Measurements from ENCODE around the gene SMAD9. TPM values are rescaled to one million over a fixed set of nuclear protein-coding genes. Genes with fewer than 3 reads are reported as not detected.

SMAD9 gene
- total RNA-seq, 1 experiment from 2014 or later, result 1.1 TPM

- H3K4me3 Mint-ChIP-seq, result no peak overlapping the region
- no peak overlapping the region for H2BK120ac ChIP-seq (ENCODE audit: low read depth, low read length, poor library complexity, severe bottlenecking)
- H3K56ac ChIP-seq (ENCODE audit: insufficient read length, low read depth, low read length), result no peak overlapping the region
- no peak overlapping the region for H2BK20ac ChIP-seq (ENCODE audit: low read depth, low read length, poor library complexity, severe bottlenecking)
- H3K27me3 ChIP-seq (ENCODE audit: insufficient read depth, low read length), result no peaks in the 10 kb centered on the region
- H3K4ac ChIP-seq (ENCODE audit: low read depth, low read length), result no peak overlapping the region
- no peaks in the 10 kb centered on the region for H3K79me2 ChIP-seq (ENCODE audit: insufficient read depth, low read length)
- no peak overlapping the region for H3K14ac ChIP-seq (ENCODE audit: insufficient read depth, low read length)
- no peaks in the 10 kb centered on the region for H3K23me2 ChIP-seq (ENCODE audit: insufficient read length, low read depth, low read length, poor library complexity, severe bottlenecking)
- H4K20me1 ChIP-seq (ENCODE audit: control insufficient read depth, insufficient read depth, insufficient read length), result no peaks in the 10 kb centered on the region
- TF ChIP-seq CTCF (conservative IDR thresholded peaks at IDR 0.05), result no peak
- H3K4me2 ChIP-seq (ENCODE audit: insufficient read depth, insufficient read length, low read length), result no peak overlapping the region
- H3T11ph ChIP-seq (ENCODE audit: low read length), result no peak overlapping the region
- no peak overlapping the region for H3K23ac ChIP-seq (ENCODE audit: insufficient read length, low read depth, low read length)
- no peaks in the 10 kb centered on the region for H3K27me3 Mint-ChIP-seq (ENCODE audit: low read depth)
- no peak overlapping the region for H3K9ac ChIP-seq (ENCODE audit: extremely low read depth, insufficient read length, low read length)
- no peaks in the 10 kb centered on the region for H3K9me3 Mint-ChIP-seq
- H3K36me3 Mint-ChIP-seq (ENCODE audit: insufficient read depth in 1 of 3, low read depth in 3 of 3), result no peaks in the 10 kb centered on the region
- no peak overlapping the region for H2BK12ac ChIP-seq (ENCODE audit: insufficient read length, low read depth, low read length)
- H3K9me3 ChIP-seq (ENCODE audit: control insufficient read depth, low read depth, low read length), result no peaks in the 10 kb centered on the region
- WGBS (ENCODE audit: extremely low coverage, insufficient read length, low lambda C conversion rate), result no CpG with 5 or more reads among the region's 2 CpGs
- no peak overlapping the region for H2BK5ac ChIP-seq (ENCODE audit: insufficient read length, low read length)
- H4K5ac ChIP-seq (ENCODE audit: insufficient read length, low read depth, low read length), result no peak overlapping the region
- no peak overlapping the region for H3K27ac ChIP-seq (ENCODE audit: insufficient read length, low read depth, low read length)
- H2AFZ ChIP-seq (ENCODE audit: low read length), result no peak overlapping the region
- no peak overlapping the region for H2BK15ac ChIP-seq (ENCODE audit: low read depth, low read length)
- peaks cover 1% of the 10 kb centered on the region; the same call in 1 of the 2 replicates for H3K4me1 ChIP-seq (ENCODE audit: insufficient read depth, low read length)
- no peak overlapping the region for H4K91ac ChIP-seq (ENCODE audit: insufficient read length, low read depth, low read length)
- no peak overlapping the region for H2AK5ac ChIP-seq (ENCODE audit: insufficient read length, low read length)
- H3K79me1 ChIP-seq (ENCODE audit: insufficient read depth, low read depth, low read length, poor library complexity, severe bottlenecking), result no peaks in the 10 kb centered on the region
- H3K18ac ChIP-seq (ENCODE audit: insufficient read length, low read depth, low read length), result no peak overlapping the region
- peaks cover 10 to 14% of the 10 kb centered on the region in 2 experiments; a peak in 3 of 4 replicates for H3K4me1 Mint-ChIP-seq
- DNase-seq, result no peak
- H4K8ac ChIP-seq (replicated peaks; ENCODE audit: insufficient read length, low read depth, low read length), result no peak overlapping the region
- 0 out of 7 replicates have a peak overlapping the region, but pooled peaks of 1 of the 3 experiments have one; percentile 39 for H3K27ac Mint-ChIP-seq
These were observed 112.4 kb downstream of the SMAD9 start for GRCh38 chr13:36807616-36808015.
